A549 (cell line): ENCODE results near the gene GRM5. TPM values are rescaled to one million over a fixed set of nuclear protein-coding genes. Genes with fewer than 3 reads are reported as not detected.

ENCODE experiments used
- ATAC-seq, 2 experiments: fragments of 200-7000 bp in 1 of 2; fragments of >200 bp in 1 of 2; cut with Nextera tagmentation in 1 of 2; cut with Tn5 transposase in 1 of 2; 3 replicates each; pipeline versions ENCODE4 v1.8.0 to v1.9.1; 2018 to 2020; ENCODE audit warnings: mild to moderate bottlenecking in 1 of 2, moderate library complexity in 1 of 2
- CTCF ChIA-PET: fragments of 300-600 bp; sonication (Branson Sonifier 250); formaldehyde crosslinking; extraction: SDS; loops from one replicate; lab custom pipeline; 2021; ENCODE audit warnings: antibody characterized with exemption, inconsistent platforms; lab: Yijun Ruan, JAX
- POLR2A ChIA-PET: fragments of 350-600 bp; formaldehyde crosslinking; extraction: SDS; loops from one replicate; lab custom pipeline; 2021; ENCODE audit warnings: antibody characterized with exemption, inconsistent platforms; lab: Yijun Ruan, JAX
- DNase-seq, 2 experiments: peaks; one replicate each; pipeline versions ENCODE4 v3.0.0 to v3.0.0-alpha.2; 2011 to 2016; ENCODE audit warnings: low read depth in 1 of 2, low spot score in 1 of 2
- FAIRE-seq: peaks from 2 replicates; lab custom pipeline; 2011; peaks lifted over from hg19 to GRCh38; lab: Jason Lieb, UNC
- H3K27ac ChIP-seq, 2 experiments: fragments of >200 bp; sonication (Bioruptor Twin); formaldehyde crosslinking; 3 replicates each; pipeline ENCODE4 v1.5.1; 2016 to 2017
- H3K4me1 ChIP-seq: fragments of >200 bp; sonication (Bioruptor Twin); formaldehyde crosslinking; 3 replicates; pipeline ENCODE4 v1.6.1; 2016
- H3K4me2 ChIP-seq: fragments of >200 bp; sonication (Bioruptor Twin); formaldehyde crosslinking; 3 replicates; pipeline ENCODE4 v1.6.1; 2016
- H3K4me3 ChIP-seq: fragments of >200 bp; sonication (Bioruptor Twin); formaldehyde crosslinking; 3 replicates; pipeline ENCODE4 v1.5.1; 2016
- H3K9me3 ChIP-seq: fragments of >200 bp; sonication (Bioruptor Twin); formaldehyde crosslinking; 3 replicates; pipeline ENCODE4 v1.6.1; 2016
- CEBPB ChIP-seq, 2 experiments: fragments of >200 bp in 1 of 2; sonication (Bioruptor Twin) in 1 of 2; formaldehyde crosslinking in 1 of 2; IDR thresholded peaks; 2 replicates each; pipeline ENCODE4 v1.6.1; 2012 to 2016
- CHD2 ChIP-seq: fragments of 150-350 bp; IDR thresholded peaks from 2 replicates; pipeline ENCODE4 v1.6.1; 2014; ENCODE audit warnings: low read length; ENCODE audit not compliant: partially characterized antibody
- FOSB ChIP-seq: fragments of 250-450 bp; sonication (Bioruptor Pico); IDR thresholded peaks from 2 replicates; pipeline ENCODE4 v1.5.0; 2020; ENCODE audit warnings: mild to moderate bottlenecking, moderate library complexity
- FOSL2 ChIP-seq, 2 experiments: fragments of 450-650 bp in 1 of 2; fragments of >200 bp in 1 of 2; sonication (Bioruptor Twin) in 1 of 2; formaldehyde crosslinking; IDR thresholded peaks; 2 replicates each; pipeline versions ENCODE4 v1.5.0 to v1.6.1; 2016 to 2020; ENCODE audit warnings: mild to moderate bottlenecking in 1 of 2, moderate library complexity in 1 of 2
- FOXS1 ChIP-seq: fragments of 250-450 bp; sonication (Bioruptor Pico); IDR thresholded peaks from 2 replicates; pipeline ENCODE4 v1.5.0; 2020; ENCODE audit warnings: mild to moderate bottlenecking, moderate library complexity
- GATA3 ChIP-seq: IDR thresholded peaks from 2 replicates; pipeline ENCODE4 v1.6.1; 2012; ENCODE audit warnings: borderline replicate concordance
- HEYL ChIP-seq: fragments of 250-450 bp; sonication (Bioruptor Pico); IDR thresholded peaks from 2 replicates; pipeline ENCODE4 v1.8.0; 2021; ENCODE audit warnings: mild to moderate bottlenecking, moderate library complexity
- HMGXB4 ChIP-seq: fragments of 250-450 bp; sonication (Bioruptor Pico); IDR thresholded peaks from 2 replicates; pipeline ENCODE4 v1.5.0; 2021; ENCODE audit warnings: mild to moderate bottlenecking, moderate library complexity, borderline replicate concordance
- JUN ChIP-seq, 2 experiments: fragments of >200 bp; sonication (Bioruptor Twin); formaldehyde crosslinking; IDR thresholded peaks; 2 replicates in 1 of 2; 3 replicates in 1 of 2; pipeline ENCODE4 v1.6.1; 2016 to 2017
- KDM1A ChIP-seq: fragments of 200-600 bp; sonication (generic); IDR thresholded peaks from 2 replicates; pipeline ENCODE4 v1.6.1; 2016; ENCODE audit warnings: low read depth, mild to moderate bottlenecking
- KDM5A ChIP-seq: fragments of 200-600 bp; sonication (generic); IDR thresholded peaks from 2 replicates; pipeline ENCODE4 v1.6.1; 2016; ENCODE audit warnings: antibody characterized with exemption, mild to moderate bottlenecking
- MAZ ChIP-seq: fragments of 150-350 bp; IDR thresholded peaks from 2 replicates; pipeline ENCODE4 v1.6.1; 2014; ENCODE audit warnings: antibody characterized with exemption, low read depth, low read length, borderline replicate concordance
- NR3C1 ChIP-seq: fragments of >200 bp; sonication (Bioruptor Twin); formaldehyde crosslinking; IDR thresholded peaks from 3 replicates; pipeline ENCODE4 v1.6.1; 2017
- RFX5 ChIP-seq: fragments of 450-650 bp; IDR thresholded peaks from 2 replicates; pipeline ENCODE4 v1.7.1; 2014; ENCODE audit warnings: antibody characterized with exemption, mild to moderate bottlenecking, moderate library complexity
- WGBS: methylation state at CpG from one replicate; pipeline ENCODE4 v1.1.6; 2017; ENCODE audit errors: missing lambda C conversion rate; 5-methylcytosine and 5-hydroxymethylcytosine counted together
- polyA plus RNA-seq, 4 experiments: library from polyadenylated mRNA; depleted of rRNA in 3 of 4; stranded (reverse); fragments of >200 nt; fragmentation: RNase III in 1 of 4; extraction: RNeasy Plus Mini Kit Qiagen cat#74134 plus additional on column Dnase treatment in 1 of 4; gene quantifications; 2 replicates in 3 of 4; 3 replicates in 1 of 4; pipeline ENCODE4 v1.2.3, GENCODE V29; 2011 to 2017
- TF ChIP-seq, protein P1 (sequence below): fragments of >200 bp; sonication (Bioruptor Twin); formaldehyde crosslinking; IDR thresholded peaks from 3 replicates; pipeline ENCODE4 v1.5.1; 2016
- TF ChIP-seq, protein P2 (sequence below): fragments of 200-600 bp; sonication (generic); IDR thresholded peaks from 2 replicates; pipeline ENCODE4 v1.6.1; 2016; ENCODE audit warnings: antibody characterized with exemption, mild to moderate bottlenecking, moderate library complexity
- TF ChIP-seq, protein P3 (sequence below): fragments of 150-350 bp; IDR thresholded peaks from 2 replicates; pipeline ENCODE4 v1.6.1; 2014; ENCODE audit warnings: low read depth, mild to moderate bottlenecking, low read length
- TF ChIP-seq, protein P4 (sequence below): IDR thresholded peaks from 2 replicates; pipeline ENCODE4 v1.6.1; 2012

GRM5 gene
- polyA plus RNA-seq, 2 of the 4 experiments (the other 2 are of a cell fraction) = 0.01 TPM; not detected in 1

DNA sequence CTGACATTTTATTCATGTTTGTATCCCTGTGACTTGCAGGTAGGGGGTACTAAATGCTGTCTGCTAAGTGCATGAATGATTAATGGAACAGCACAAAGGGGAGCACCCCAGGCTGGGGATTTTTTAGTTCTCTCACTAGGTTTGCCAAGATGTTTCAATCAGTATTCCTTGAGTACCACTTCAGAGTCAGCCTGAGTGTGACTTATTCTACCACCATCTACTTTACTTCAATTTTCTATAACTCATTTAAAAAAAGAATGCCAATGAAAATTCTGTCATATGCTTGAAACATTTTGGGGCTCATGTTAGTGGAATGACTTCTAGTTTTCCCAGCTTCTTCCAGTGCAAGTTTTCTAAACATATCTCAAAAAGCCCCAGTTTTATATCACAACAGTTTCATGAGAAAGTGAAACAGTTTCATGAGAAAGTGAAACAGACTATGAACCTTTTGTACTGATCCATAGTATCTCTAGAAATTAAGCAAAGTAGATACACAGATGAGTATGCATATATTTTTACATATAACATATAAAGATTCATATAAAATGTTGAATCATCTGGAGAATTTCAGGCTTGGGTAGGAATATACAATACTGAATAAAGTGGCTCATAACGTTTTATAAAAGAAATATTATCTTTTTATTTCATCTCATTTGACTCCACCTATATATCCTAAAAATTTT is 252.4 kb downstream of the GRM5 start (continued):
- TF ChIP-seq HMGXB4 (CRISPR knock-in tag) = no peak
- no peak for TF ChIP-seq KDM5A
- no peak for TF ChIP-seq KDM1A
- TF ChIP-seq FOXS1 (CRISPR knock-in tag) = no peak
- no peak for TF ChIP-seq RFX5
- TF ChIP-seq GATA3 = no peak
- TF ChIP-seq, protein P1, sequence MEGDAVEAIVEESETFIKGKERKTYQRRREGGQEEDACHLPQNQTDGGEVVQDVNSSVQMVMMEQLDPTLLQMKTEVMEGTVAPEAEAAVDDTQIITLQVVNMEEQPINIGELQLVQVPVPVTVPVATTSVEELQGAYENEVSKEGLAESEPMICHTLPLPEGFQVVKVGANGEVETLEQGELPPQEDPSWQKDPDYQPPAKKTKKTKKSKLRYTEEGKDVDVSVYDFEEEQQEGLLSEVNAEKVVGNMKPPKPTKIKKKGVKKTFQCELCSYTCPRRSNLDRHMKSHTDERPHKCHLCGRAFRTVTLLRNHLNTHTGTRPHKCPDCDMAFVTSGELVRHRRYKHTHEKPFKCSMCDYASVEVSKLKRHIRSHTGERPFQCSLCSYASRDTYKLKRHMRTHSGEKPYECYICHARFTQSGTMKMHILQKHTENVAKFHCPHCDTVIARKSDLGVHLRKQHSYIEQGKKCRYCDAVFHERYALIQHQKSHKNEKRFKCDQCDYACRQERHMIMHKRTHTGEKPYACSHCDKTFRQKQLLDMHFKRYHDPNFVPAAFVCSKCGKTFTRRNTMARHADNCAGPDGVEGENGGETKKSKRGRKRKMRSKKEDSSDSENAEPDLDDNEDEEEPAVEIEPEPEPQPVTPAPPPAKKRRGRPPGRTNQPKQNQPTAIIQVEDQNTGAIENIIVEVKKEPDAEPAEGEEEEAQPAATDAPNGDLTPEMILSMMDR = no peak

DNA sequence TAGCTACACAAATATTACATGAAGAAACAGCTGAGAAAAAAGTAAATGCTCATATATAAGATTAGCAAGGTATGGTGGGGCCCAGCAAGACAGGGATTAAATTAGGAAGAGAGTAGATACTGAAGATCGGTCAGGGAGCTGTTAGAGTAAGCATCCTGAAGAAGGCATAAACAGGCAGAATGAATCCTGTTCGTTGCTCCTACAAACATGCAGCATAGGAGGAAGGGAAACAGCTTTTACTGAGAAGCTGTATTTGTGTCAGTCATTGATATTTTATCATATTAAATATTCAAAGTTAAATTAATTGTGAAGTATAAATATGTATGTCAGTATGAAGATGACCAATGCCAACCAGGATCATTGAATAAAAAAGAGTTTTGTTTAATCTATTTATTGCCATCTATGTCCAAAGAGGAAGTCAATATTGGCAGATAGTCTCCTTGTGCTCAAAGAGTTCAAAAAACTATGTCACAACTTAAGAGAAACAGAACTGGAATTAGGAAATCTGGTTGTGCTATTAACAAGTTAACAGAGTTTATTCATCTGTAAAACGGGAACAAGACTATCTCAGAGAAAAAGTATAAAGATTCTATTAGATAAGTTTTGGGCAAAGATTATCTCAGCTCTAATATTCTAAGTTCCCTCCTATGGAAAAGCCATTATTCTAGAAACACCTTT is 255.2 kb downstream of the GRM5 start:
- H3K4me2 ChIP-seq = no peak overlapping the region
- no peaks in the 10 kb centered on the region for H3K4me1 ChIP-seq
- H3K9me3 ChIP-seq = no peaks in the 10 kb centered on the region
- DNase-seq (no peak), ATAC-seq (no peak), FAIRE-seq (no peak)
- TF ChIP-seq, protein P2, sequence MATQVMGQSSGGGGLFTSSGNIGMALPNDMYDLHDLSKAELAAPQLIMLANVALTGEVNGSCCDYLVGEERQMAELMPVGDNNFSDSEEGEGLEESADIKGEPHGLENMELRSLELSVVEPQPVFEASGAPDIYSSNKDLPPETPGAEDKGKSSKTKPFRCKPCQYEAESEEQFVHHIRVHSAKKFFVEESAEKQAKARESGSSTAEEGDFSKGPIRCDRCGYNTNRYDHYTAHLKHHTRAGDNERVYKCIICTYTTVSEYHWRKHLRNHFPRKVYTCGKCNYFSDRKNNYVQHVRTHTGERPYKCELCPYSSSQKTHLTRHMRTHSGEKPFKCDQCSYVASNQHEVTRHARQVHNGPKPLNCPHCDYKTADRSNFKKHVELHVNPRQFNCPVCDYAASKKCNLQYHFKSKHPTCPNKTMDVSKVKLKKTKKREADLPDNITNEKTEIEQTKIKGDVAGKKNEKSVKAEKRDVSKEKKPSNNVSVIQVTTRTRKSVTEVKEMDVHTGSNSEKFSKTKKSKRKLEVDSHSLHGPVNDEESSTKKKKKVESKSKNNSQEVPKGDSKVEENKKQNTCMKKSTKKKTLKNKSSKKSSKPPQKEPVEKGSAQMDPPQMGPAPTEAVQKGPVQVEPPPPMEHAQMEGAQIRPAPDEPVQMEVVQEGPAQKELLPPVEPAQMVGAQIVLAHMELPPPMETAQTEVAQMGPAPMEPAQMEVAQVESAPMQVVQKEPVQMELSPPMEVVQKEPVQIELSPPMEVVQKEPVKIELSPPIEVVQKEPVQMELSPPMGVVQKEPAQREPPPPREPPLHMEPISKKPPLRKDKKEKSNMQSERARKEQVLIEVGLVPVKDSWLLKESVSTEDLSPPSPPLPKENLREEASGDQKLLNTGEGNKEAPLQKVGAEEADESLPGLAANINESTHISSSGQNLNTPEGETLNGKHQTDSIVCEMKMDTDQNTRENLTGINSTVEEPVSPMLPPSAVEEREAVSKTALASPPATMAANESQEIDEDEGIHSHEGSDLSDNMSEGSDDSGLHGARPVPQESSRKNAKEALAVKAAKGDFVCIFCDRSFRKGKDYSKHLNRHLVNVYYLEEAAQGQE = no peak
- TF ChIP-seq FOSL2 (IDR thresholded peaks at IDR 0.05) (no peak), FOSL2 (CRISPR knock-in tag; IDR thresholded peaks at IDR 0.05) (no peak), CEBPB (IDR thresholded peaks at IDR 0.05) (no peak), KDM1A (no peak), RFX5 (no peak), CHD2 (no peak), FOSB (CRISPR knock-in tag) (no peak), MAZ (no peak), HEYL (CRISPR knock-in tag) (no peak), JUN (IDR thresholded peaks at IDR 0.05) (no peak), NR3C1 (no peak)
- TF ChIP-seq, protein P3, sequence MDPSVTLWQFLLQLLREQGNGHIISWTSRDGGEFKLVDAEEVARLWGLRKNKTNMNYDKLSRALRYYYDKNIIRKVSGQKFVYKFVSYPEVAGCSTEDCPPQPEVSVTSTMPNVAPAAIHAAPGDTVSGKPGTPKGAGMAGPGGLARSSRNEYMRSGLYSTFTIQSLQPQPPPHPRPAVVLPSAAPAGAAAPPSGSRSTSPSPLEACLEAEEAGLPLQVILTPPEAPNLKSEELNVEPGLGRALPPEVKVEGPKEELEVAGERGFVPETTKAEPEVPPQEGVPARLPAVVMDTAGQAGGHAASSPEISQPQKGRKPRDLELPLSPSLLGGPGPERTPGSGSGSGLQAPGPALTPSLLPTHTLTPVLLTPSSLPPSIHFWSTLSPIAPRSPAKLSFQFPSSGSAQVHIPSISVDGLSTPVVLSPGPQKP = no peak
- TF ChIP-seq, protein P4, sequence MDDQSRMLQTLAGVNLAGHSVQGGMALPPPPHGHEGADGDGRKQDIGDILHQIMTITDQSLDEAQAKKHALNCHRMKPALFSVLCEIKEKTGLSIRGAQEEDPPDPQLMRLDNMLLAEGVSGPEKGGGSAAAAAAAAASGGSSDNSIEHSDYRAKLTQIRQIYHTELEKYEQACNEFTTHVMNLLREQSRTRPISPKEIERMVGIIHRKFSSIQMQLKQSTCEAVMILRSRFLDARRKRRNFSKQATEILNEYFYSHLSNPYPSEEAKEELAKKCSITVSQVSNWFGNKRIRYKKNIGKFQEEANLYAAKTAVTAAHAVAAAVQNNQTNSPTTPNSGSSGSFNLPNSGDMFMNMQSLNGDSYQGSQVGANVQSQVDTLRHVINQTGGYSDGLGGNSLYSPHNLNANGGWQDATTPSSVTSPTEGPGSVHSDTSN = no peak
- H3K27ac ChIP-seq = no peak overlapping the region
- no peak overlapping the region for H3K4me3 ChIP-seq
- 8% methylated on average over 3 of the region's 3 CpGs for WGBS
- POLR2A ChIA-PET = no interaction called here
- CTCF ChIA-PET = interaction anchor here (1.0 kb wide), 1 partner anchor 794 kb away, joined by 3 read pairs; no protein-coding TSS in a partner anchor
